Measurements from ENCODE around the gene ATCAY. TPM values are rescaled to one million over a fixed set of nuclear protein-coding genes. Genes with fewer than 3 reads are reported as not detected.

Gene ATCAY, protein sequence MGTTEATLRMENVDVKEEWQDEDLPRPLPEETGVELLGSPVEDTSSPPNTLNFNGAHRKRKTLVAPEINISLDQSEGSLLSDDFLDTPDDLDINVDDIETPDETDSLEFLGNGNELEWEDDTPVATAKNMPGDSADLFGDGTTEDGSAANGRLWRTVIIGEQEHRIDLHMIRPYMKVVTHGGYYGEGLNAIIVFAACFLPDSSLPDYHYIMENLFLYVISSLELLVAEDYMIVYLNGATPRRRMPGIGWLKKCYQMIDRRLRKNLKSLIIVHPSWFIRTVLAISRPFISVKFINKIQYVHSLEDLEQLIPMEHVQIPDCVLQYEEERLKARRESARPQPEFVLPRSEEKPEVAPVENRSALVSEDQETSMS
- 5.4 TPM for polyA plus RNA-seq
- long read RNA-seq, donor 1 = 0 reads
- long read RNA-seq, donor 2, full-length matches to known transcripts = 3 of 2,595 reads
- long read RNA-seq, donor 2, partial matches to known transcripts = 2,162 of 2,595 reads
- long read RNA-seq, donor 2, other reads (novel, unspliced or antisense) = 430 of 2,595 reads
- long read RNA-seq, donor 3 = 0 reads
- long read RNA-seq, donor 4 = 0 reads
- long read RNA-seq, donor 5, full-length matches to known transcripts = 1 of 1 reads
- long read RNA-seq, donor 5, partial matches to known transcripts = 0 of 1 reads
- long read RNA-seq, donor 5, other reads (novel, unspliced or antisense) = 0 of 1 reads
- long read RNA-seq, donor 6, full-length matches to known transcripts = 2 of 2 reads
- long read RNA-seq, donor 6, partial matches to known transcripts = 0 of 2 reads
- long read RNA-seq, donor 6, other reads (novel, unspliced or antisense) = 0 of 2 reads
- long read RNA-seq, donor 7, full-length matches to known transcripts = 1 of 1 reads
- long read RNA-seq, donor 7, partial matches to known transcripts = 0 of 1 reads
- long read RNA-seq, donor 7, other reads (novel, unspliced or antisense) = 0 of 1 reads
- long read RNA-seq, donor 8, full-length matches to known transcripts = 1 of 1 reads
- long read RNA-seq, donor 8, partial matches to known transcripts = 0 of 1 reads
- long read RNA-seq, donor 8, other reads (novel, unspliced or antisense) = 0 of 1 reads
- long read RNA-seq, donor 9, full-length matches to known transcripts = 1 of 1 reads
- long read RNA-seq, donor 9, partial matches to known transcripts = 0 of 1 reads
- long read RNA-seq, donor 9, other reads (novel, unspliced or antisense) = 0 of 1 reads
- long read RNA-seq, donor 10, full-length matches to known transcripts = 1 of 1,944 reads
- long read RNA-seq, donor 10, partial matches to known transcripts = 1,887 of 1,944 reads
- long read RNA-seq, donor 10, other reads (novel, unspliced or antisense) = 56 of 1,944 reads
- long read RNA-seq, donor 11, full-length matches to known transcripts = 2 of 2 reads
- long read RNA-seq, donor 11, partial matches to known transcripts = 0 of 2 reads
- long read RNA-seq, donor 11, other reads (novel, unspliced or antisense) = 0 of 2 reads

GRCh38 chr19:3880471-3881271 lies at the start of gene ATCAY:
TSS of gene ATCAY (plus strand) at chr19:3880685. CDS start at chr19:3885768, 5,083 bp downstream.
- H3K36me3 ChIP-seq (ENCODE audit: control insufficient read depth, insufficient read depth, low read length) = no peaks in the 10 kb centered on the region
- H3K9me3 ChIP-seq (ENCODE audit: control insufficient read depth, low read depth, low read length) = no peaks in the 10 kb centered on the region
- 0% methylated on average over 2 of the region's 49 CpGs for WGBS (ENCODE audit: insufficient coverage, low lambda C conversion rate)
- peak within 1 kb of the TSS; percentile 23 for H3K4me3 ChIP-seq (ENCODE audit: low read length)
- peak within 1 kb of the TSS; percentile 31 for H3K27ac ChIP-seq (ENCODE audit: low read length)
- peaks cover 36% of the 10 kb centered on the region for H3K27me3 ChIP-seq (ENCODE audit: control insufficient read depth, insufficient read depth, low read length)
- no peaks in the 10 kb centered on the region for H3K4me1 ChIP-seq (ENCODE audit: control insufficient read depth, insufficient read depth, low read length)
- no peak for DNase-seq

DNA sequence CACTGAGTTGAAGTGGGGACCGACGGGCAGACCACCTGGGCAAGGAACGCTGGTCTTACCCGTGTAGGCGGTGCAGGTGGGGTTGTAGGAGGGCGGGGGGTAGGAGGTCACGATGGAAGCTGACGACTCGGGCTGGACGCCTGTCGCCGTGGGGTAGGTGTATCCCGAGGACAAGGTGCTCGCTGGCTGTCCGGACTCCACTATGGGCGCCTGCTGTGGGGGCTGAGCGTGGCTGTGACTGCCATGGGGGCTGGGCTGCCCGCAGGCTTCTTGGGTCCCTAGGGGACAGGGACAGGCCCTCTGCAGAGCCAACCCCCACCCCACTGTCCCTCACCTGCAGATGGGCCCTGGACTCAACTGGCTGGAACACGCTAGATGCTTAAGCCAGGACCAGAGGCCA lies 48.9 kb upstream of the ATCAY start:
- H3K4me3 ChIP-seq (ENCODE audit: low read length) = no peak overlapping the region
- H3K9me3 ChIP-seq (ENCODE audit: control insufficient read depth, low read depth, low read length) = no peaks in the 10 kb centered on the region
- no peaks in the 10 kb centered on the region for H3K4me1 ChIP-seq (ENCODE audit: control insufficient read depth, insufficient read depth, low read length)
- H3K36me3 ChIP-seq (ENCODE audit: control insufficient read depth, insufficient read depth, low read length) = no peaks in the 10 kb centered on the region
- no peaks in the 10 kb centered on the region for H3K27me3 ChIP-seq (ENCODE audit: control insufficient read depth, insufficient read depth, low read length)
- no peak for DNase-seq
- no CpG with 5 or more reads among the region's 19 CpGs for WGBS (ENCODE audit: insufficient coverage, low lambda C conversion rate)
- no peak overlapping the region for H3K27ac ChIP-seq (ENCODE audit: low read length)

DNA sequence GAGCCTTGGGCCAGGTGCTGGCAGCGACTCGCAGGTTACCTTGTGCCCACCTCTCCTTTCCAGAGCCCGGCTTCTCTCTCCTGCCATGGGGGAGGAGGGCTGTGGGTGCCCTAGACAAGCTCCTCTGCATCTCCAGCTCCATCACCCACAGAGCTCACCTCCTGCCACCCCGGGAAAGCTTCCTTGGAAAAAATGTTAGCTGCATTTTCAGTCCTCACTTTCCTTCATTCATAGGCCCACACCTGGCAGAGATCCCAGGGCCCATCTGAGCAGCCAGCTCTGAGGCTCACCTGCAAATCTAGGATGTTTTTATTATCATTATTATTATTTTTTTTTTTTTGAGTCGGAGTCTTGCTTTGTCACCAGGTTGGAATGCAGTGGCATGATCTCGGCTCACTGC lies 48.5 kb upstream of the ATCAY start:
- H3K27ac ChIP-seq (ENCODE audit: low read length) = no peak overlapping the region
- no peak for DNase-seq
- H3K4me3 ChIP-seq (ENCODE audit: low read length) = no peak overlapping the region
- no peaks in the 10 kb centered on the region for H3K4me1 ChIP-seq (ENCODE audit: control insufficient read depth, insufficient read depth, low read length)
- no peaks in the 10 kb centered on the region for H3K9me3 ChIP-seq (ENCODE audit: control insufficient read depth, low read depth, low read length)
- H3K27me3 ChIP-seq (ENCODE audit: control insufficient read depth, insufficient read depth, low read length) = no peaks in the 10 kb centered on the region
- WGBS (ENCODE audit: insufficient coverage, low lambda C conversion rate) = no CpG with 5 or more reads among the region's 6 CpGs
- no peaks in the 10 kb centered on the region for H3K36me3 ChIP-seq (ENCODE audit: control insufficient read depth, insufficient read depth, low read length)

- Histone ChIP-seq H3K27ac (ENCODE audit: low read length) (no peak overlapping the region), H3K36me3 (ENCODE audit: control insufficient read depth, insufficient read depth, low read length) (no peaks in the 10 kb centered on the region), H3K4me1 (ENCODE audit: control insufficient read depth, insufficient read depth, low read length) (no peaks in the 10 kb centered on the region), H3K27me3 (ENCODE audit: control insufficient read depth, insufficient read depth, low read length) (no peaks in the 10 kb centered on the region), H3K4me3 (ENCODE audit: low read length) (no peak overlapping the region), H3K9me3 (ENCODE audit: control insufficient read depth, low read depth, low read length) (no peaks in the 10 kb centered on the region)
- 67% methylated on average over 3 of the region's 34 CpGs for WGBS (ENCODE audit: insufficient coverage, low lambda C conversion rate)
- DNase-seq = no peak
These were observed 46.7 kb upstream of the ATCAY start for GRCh38 chr19:3833578-3834348.

GRCh38 chr19:3834349-3835054 lies 46.0 kb upstream of the ATCAY start:
- H3K4me3 ChIP-seq (ENCODE audit: low read length) = no peak overlapping the region
- H3K27ac ChIP-seq (ENCODE audit: low read length) = no peak overlapping the region
- no CpG with 5 or more reads among the region's 35 CpGs for WGBS (ENCODE audit: insufficient coverage, low lambda C conversion rate)
- H3K9me3 ChIP-seq (ENCODE audit: control insufficient read depth, low read depth, low read length) = no peaks in the 10 kb centered on the region
- H3K27me3 ChIP-seq (ENCODE audit: control insufficient read depth, insufficient read depth, low read length) = no peaks in the 10 kb centered on the region
- H3K4me1 ChIP-seq (ENCODE audit: control insufficient read depth, insufficient read depth, low read length) = no peaks in the 10 kb centered on the region
- no peaks in the 10 kb centered on the region for H3K36me3 ChIP-seq (ENCODE audit: control insufficient read depth, insufficient read depth, low read length)
- DNase-seq = no peak

GRCh38 chr19:3835055-3835435 lies 45.4 kb upstream of the ATCAY start:
- WGBS (ENCODE audit: insufficient coverage, low lambda C conversion rate) = no CpG with 5 or more reads among the region's 9 CpGs
- Histone ChIP-seq H3K9me3 (ENCODE audit: control insufficient read depth, low read depth, low read length) (no peaks in the 10 kb centered on the region), H3K27ac (ENCODE audit: low read length) (no peak overlapping the region), H3K4me3 (ENCODE audit: low read length) (no peak overlapping the region), H3K4me1 (ENCODE audit: control insufficient read depth, insufficient read depth, low read length) (no peaks in the 10 kb centered on the region), H3K36me3 (ENCODE audit: control insufficient read depth, insufficient read depth, low read length) (no peaks in the 10 kb centered on the region), H3K27me3 (ENCODE audit: control insufficient read depth, insufficient read depth, low read length) (no peaks in the 10 kb centered on the region)
- no peak for DNase-seq

DNA sequence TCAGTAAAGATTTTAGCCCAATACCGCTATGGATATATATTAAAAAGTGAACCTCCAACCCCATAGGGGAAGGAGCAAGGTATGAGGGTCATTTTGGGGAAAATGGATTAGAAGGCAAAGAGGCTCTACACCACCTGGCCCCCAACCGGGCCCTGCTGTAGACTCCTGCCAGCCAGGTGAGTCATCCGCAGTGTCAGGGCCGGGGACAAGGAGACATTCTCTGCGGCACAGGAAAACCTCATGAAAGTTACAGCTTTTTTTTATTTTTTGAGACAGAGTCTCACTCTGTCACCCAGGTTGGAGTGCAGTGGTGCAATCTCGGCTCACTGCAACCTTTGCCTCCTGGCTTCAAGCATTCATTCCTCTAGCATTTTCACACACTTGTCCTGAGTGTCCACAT lies 43.6 kb upstream of the ATCAY start:
- WGBS (ENCODE audit: insufficient coverage, low lambda C conversion rate) = no CpG with 5 or more reads among the region's 6 CpGs
- DNase-seq = no peak
- no peaks in the 10 kb centered on the region for H3K9me3 ChIP-seq (ENCODE audit: control insufficient read depth, low read depth, low read length)
- H3K27me3 ChIP-seq (ENCODE audit: control insufficient read depth, insufficient read depth, low read length) = no peaks in the 10 kb centered on the region
- no peak overlapping the region for H3K4me3 ChIP-seq (ENCODE audit: low read length)
- H3K27ac ChIP-seq (ENCODE audit: low read length) = no peak overlapping the region
- H3K4me1 ChIP-seq (ENCODE audit: control insufficient read depth, insufficient read depth, low read length) = no peaks in the 10 kb centered on the region
- no peaks in the 10 kb centered on the region for H3K36me3 ChIP-seq (ENCODE audit: control insufficient read depth, insufficient read depth, low read length)

DNA sequence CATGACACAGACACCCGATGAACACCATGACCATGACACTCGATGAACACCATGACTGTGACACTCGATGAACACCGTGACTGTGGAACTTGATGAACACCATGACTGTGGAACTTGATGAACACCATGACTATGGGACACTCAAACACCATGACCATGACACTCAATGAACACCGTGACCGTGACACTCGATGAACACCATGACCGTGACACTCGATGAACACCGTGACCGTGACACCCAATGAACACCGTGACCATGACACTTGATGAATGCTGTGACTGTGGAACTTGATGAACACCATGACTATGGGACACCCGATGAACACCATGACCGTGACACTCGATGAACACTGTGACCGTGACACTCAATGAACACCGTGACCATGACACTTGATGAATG lies 43.2 kb upstream of the ATCAY start:
- Histone ChIP-seq H3K9me3 (ENCODE audit: control insufficient read depth, low read depth, low read length) (no peaks in the 10 kb centered on the region), H3K36me3 (ENCODE audit: control insufficient read depth, insufficient read depth, low read length) (no peaks in the 10 kb centered on the region), H3K4me1 (ENCODE audit: control insufficient read depth, insufficient read depth, low read length) (no peaks in the 10 kb centered on the region), H3K4me3 (ENCODE audit: low read length) (no peak overlapping the region), H3K27ac (ENCODE audit: low read length) (no peak overlapping the region), H3K27me3 (ENCODE audit: control insufficient read depth, insufficient read depth, low read length) (no peaks in the 10 kb centered on the region)
- DNase-seq = no peak
- WGBS (ENCODE audit: insufficient coverage, low lambda C conversion rate) = no CpG with 5 or more reads among the region's 17 CpGs

Measured in large intestine (tissue), 12 donors.